ENCODE data around the gene CD8A.

DNA sequence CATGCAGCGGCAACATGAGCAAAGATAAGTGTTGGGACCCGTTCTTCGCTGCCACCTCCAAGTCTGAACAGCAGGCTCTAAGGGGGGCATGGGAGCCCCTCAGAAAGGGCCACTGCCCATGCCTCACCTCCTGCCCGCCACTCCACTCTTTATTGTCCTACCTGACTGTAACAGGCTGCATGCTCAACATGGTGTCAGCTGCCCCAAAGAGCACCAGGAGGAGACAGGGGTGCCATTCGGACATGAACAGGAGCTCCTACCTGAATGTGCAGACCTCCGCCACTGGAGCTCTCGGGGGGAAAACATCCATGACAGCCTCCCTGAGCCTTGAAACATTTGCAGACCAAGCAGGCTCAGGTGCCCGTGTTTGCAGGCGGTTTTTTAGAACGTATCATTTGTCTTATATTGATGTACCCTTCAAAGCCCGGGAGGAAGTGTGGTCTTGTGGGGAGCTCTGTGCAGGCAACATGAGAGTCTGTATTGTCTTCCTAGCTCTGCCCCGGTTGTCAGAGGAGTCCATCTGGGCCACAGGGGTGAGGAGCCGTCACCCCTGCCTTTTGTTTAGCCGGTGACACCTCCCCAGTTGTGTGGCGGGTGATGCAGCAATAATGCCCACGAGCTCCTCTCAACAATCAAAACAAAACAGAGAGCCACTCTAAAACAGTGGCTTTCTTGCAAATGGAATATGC, 35.1 kb upstream of the CD8A start:
- TF ChIP-seq, protein P1, sequence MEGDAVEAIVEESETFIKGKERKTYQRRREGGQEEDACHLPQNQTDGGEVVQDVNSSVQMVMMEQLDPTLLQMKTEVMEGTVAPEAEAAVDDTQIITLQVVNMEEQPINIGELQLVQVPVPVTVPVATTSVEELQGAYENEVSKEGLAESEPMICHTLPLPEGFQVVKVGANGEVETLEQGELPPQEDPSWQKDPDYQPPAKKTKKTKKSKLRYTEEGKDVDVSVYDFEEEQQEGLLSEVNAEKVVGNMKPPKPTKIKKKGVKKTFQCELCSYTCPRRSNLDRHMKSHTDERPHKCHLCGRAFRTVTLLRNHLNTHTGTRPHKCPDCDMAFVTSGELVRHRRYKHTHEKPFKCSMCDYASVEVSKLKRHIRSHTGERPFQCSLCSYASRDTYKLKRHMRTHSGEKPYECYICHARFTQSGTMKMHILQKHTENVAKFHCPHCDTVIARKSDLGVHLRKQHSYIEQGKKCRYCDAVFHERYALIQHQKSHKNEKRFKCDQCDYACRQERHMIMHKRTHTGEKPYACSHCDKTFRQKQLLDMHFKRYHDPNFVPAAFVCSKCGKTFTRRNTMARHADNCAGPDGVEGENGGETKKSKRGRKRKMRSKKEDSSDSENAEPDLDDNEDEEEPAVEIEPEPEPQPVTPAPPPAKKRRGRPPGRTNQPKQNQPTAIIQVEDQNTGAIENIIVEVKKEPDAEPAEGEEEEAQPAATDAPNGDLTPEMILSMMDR (IDR thresholded peaks at IDR 0.05; ENCODE audit: borderline replicate concordance, extremely low read depth, low read length, poor library complexity, severe bottlenecking): no peak
- no peak for TF ChIP-seq EZH2 (IDR thresholded peaks at IDR 0.05; ENCODE audit: borderline replicate concordance, low read depth, low read length, severe bottlenecking)
